ENCODE data around the gene ANAPC5.
"Not testable (repeated sequence)": the region's sequence is repeated elsewhere in the genome, so short reads cannot be mapped to it uniquely, and the experiment has no call there.

Gene ANAPC5

DNA sequence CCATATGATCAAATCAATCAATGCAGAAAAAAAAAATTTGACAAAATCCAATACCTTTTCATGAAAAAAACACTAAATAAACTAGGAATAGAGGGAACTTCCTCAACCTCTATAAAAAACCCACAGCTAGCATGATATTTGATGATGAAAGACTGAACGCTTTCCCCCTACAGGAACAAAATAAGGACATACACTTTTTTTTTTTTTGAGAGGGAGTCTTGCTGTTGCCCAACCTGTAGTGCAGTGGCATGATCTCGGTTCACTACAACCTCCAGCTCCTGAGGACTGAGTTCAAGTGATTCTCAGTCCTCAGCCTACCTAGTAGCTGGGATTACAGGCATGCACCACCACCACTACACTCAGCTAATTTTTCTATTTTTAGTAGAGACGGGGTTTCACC, 37.8 kb downstream of the ANAPC5 start:
- no peak for DNase-seq (ENCODE audit: low read depth)

DNA sequence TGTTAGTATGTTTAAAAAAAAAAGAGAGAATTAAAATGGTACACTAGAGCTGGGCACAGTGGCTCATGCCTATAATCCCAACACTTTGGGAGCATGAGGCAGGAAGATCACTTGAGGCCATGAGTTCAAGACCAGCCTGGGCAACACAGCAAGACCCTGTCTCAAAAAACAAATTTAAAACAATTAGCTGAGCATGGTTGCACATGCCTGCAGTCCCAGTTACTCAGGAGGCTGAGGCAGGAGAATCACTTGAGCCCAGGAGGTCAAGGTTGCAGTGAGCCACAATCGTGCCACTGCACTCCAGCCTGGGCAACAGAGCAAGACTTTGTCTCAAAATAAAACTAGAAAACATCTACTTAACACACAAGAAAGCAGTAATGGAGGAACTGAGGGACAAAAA, 42.0 kb downstream of the ANAPC5 start:
- DNase-seq (ENCODE audit: low read depth): not testable (repeated sequence)

DNA sequence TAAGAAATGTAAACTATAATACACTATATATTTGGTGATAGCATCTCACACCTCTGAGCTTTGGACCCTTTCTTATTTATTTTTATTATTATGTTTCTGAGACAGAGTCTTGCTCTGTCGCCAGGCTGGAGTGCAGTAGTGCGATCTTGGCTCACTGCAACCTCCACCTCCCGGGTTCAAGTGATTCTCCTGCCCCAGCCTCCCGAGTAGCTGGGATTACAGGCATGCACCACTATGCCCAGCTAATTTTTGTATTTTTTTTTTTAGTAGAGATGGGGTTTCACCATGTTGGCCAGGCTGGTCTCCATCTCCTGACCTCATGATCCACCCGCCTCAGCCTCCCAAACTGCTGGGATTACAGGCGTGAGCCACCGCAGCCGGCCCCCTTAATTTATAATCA, 44.8 kb downstream of the ANAPC5 start:
- not testable (repeated sequence) for DNase-seq (ENCODE audit: low read depth)

DNA sequence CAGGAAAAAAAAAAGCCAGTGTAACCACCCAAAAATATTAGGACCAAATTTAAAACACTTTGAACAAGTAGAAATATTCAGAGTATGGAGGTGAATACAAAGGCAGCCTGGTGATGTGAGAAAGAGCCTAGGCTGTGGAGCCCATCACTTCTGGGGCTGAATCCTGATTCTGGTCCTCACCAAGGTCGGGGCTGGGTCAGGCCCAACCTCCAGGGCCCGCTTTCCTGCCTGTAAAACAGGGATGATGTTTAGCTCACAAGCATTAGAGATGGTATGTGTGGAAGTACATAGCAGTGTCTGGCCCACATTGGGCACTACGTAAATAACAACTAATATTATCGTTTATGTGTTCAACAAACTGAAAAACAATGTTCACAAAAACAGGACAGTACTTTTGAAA, 47.9 kb downstream of the ANAPC5 start:
- no peak for DNase-seq (ENCODE audit: low read depth)

DNA sequence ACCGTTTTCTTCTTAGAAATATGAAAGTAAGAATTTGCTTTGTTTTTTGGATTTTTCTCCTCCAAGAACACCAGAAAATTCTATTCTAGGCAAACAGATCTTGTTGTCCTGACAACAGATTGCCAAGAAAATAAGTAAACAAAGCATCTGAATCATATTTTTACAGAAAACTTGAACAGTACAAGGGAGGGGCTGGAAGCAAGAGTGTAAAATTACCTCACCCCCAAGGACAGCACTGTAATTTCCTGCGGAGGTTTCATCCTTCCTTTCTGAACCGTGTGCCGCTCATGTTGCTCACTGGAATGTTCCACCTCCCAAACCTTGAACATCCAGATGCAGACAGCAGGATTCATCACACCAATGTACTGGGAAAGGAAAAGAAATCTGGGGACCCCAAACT, 50.3 kb downstream of the ANAPC5 start:
- DNase-seq (ENCODE audit: low read depth): peak; percentile 13

DNA sequence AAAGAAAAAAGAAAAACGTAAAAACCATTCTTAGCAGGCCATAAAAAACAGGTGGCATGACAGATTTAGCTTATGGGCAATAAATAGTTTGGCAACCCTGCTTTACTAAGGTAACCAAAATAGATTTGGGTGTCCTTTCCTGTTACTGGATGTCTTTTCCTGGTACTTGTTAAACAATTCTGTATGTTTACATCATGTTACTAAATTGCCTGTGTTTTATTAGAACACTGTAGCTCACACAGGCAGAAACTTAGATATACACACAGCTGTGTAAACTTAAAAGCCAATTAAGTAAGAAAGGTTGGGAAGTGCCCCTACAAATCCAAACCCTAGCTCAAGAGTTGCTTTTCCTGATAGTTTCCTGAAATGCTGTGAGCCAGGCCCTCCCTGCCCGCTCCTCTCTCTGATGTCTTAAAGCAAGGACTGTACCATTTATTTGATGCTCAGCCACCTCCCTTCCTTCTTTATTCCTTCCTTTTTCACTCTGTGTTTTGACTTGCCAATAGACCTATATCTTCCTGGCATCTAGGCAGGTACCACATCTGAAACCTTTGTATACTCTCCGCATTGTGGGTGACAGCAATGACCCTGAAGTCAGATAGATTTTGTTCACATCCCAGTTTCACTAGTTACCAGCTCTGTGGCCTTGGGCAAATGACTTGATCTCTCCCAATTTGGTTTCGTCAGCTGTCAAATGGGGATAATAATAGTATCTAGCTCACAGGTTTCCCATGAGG, 52.0 kb downstream of the ANAPC5 start:
- DNase-seq (ENCODE audit: low read depth): no peak

DNA sequence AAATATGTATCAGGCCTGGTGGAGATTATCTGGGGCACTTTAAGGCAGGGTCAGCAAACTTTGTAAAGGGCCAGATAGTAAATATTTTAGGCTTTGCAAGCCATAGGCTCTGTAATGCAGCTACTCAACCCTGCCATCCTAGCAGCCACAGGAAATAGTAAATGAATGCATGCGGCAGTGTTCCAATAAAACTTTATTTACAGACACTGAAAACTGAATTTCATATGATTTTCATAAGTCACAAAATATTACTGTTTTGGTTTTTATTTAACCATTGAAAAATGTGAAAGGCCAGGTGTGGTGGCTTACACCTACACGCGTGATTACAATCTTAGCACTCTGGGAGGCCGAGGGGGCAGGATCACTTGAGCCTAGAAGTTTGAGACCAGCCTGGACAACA, 52.5 kb downstream of the ANAPC5 start:
- no peak for DNase-seq (ENCODE audit: low read depth)

DNA sequence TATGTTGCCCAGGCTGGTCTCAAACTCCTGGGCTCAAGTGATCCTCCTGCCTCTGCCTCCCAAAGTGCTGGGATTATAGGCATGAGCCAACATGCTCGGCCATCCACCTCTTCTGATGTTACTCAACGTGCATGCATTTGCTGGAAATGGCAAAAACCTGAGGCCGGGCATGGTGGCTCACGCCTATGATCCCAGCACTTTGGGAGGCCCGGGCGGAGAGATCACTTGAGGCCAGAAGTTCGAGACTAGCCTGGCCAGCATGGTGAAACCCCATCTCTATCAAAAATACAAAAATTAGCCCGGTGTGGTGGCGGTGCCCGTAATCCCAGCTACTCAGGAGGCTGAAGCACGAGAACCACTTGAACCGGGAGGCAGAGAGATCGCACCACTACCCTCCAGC, 53.8 kb downstream of the ANAPC5 start:
- not testable (repeated sequence) for DNase-seq (ENCODE audit: low read depth)

DNA sequence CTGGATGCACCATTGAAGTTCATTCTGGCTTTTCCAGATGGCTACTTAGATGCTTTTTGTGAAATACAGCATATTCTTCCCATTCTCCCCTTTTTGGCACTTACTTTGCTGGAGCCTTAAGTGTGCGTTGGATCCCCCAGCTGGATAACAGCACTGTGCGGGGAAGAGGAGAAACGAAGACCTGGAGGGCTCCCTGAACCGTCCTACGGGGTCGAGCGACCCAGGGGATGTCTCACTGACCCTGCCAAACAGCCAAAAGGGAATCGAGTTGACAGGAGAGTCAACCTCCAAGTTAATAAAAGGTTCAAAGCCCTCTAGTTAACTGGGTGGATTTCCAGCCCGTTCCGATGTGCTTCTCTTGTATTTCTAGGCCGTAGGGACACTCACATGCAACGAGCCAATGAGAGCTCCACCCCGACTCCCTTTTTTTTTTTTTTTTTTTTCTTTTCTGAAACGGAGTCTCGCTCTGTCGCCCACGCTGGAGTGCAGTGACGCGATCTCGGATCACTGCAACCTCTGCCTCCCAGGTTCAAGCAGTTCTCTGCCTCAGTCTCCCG, 54.7 kb downstream of the ANAPC5 start:
- DNase-seq (ENCODE audit: low read depth): peak; percentile 66

DNA sequence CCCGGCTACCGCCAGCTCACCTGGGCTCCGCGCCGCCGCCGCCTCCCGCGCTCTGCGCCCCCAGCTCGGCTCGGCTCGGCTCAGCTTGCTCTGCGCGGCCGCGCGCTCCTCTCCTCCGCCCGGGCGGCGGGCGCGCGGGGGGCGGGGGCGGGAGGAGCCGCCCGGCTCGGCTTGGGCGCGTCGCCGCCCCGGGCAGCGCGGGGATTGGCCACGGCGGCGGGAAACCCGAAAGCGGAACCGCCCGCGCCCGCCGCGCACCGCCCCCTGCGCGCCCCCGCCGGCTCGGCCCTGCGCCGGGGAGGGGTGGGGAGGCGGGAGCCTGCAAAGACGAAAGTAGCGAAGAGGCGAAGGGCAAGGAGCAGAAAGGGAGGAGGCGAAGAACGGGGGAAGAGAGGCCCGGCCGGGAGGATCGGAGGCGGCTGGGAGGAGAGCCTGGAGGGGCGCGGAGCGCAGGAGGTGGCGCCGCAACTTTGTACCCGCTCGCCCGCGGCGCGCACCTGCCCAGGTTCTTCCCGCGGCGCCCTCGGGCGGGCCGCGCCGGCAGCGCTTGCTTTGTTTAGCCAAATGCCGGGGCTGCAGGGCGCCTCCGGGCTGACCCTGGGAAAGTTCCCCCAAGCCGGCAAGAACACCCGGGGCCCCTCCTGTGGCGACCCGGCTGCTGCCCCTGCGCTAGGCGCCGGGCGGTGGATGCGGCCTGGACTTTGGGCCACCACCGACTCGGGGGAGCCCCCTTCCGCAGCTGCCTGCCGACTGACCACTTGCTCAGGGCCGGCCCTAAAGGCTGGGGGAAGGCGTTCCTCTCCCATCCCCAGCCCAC, 55.4 kb downstream of the ANAPC5 start, which contains the start of gene CAMKK2:
TSS of gene CAMKK2 (minus strand) at position 92 of the 817 bp plus-strand sequence. CDS start 22,183 bp downstream, outside the sequence.
- DNase-seq (ENCODE audit: low read depth): peak; percentile 86

DNA sequence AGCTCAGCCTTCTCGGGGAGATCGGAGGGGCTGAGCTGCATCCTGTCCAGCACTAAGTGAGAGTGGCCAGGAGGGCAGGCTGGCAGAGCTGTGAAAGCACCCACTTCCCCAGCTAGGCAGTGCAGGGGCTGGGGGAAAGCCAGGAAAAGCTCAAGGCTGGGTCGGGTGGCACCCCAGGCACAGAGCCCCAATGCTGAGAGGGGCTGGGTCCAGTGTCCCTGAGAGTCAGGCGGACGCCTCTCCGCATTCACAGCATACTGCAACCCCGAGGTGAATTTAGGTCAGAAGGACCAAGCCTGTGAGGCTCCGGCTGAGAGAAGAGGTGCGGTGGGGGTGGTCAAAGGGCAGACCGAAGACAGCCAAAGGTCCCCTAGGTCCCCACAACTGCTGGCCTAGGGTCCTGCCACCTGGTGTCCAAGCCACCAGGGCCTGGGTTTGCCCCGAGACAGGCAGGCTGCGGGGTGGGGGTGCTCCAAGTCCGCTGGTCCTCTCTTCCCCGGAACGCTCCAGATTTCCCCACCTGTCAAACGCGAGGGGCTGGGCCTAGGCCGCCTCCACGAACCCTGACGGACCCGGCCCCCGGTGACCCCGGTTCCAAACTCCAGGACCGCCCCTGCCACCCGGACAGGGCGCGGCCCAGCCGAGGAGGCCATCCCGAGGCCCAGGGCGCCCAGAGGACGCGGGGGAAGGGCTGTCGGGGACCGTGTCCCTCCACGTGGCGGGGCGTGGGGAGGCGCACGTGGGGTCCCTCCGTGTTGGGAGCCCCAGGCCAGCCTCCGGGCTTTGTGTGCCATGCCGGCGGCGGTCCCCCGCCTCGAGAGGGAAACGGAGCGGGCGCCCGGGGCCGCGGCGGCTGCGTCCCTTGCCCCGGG, 56.2 kb downstream of the ANAPC5 start:
- peak; percentile 42 for DNase-seq (ENCODE audit: low read depth)

DNA sequence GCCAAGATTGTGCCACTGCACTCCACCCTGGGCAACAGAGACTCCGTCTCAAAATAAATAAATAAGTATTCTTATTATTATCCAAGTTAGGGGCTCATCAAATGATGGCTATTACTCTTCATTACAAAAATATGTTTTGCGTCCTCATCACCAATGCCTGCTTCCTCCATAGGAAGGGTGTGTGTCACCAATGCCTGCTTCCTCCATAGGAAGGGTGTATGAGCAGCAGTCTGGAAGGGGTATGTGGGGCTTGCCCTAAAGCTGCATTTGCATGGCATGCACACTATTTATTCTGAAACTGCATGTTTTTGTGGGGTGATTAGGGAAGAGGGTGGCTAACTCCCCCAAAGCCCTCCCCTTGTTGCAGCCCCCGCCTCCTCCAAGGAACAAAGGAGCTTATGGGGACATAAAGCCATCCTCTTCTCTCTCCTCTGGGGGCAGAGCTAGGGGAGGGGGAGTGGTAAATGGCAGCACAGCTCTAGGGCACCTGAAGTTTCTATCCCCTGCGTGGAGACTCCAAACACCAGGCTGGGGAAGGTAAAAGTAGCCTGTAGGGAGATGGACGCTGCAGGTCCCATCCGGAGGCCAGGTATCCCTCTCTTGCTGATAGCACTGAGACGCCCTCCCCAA, 57.0 kb downstream of the ANAPC5 start:
- peak; percentile 7 for DNase-seq (ENCODE audit: low read depth)

DNA sequence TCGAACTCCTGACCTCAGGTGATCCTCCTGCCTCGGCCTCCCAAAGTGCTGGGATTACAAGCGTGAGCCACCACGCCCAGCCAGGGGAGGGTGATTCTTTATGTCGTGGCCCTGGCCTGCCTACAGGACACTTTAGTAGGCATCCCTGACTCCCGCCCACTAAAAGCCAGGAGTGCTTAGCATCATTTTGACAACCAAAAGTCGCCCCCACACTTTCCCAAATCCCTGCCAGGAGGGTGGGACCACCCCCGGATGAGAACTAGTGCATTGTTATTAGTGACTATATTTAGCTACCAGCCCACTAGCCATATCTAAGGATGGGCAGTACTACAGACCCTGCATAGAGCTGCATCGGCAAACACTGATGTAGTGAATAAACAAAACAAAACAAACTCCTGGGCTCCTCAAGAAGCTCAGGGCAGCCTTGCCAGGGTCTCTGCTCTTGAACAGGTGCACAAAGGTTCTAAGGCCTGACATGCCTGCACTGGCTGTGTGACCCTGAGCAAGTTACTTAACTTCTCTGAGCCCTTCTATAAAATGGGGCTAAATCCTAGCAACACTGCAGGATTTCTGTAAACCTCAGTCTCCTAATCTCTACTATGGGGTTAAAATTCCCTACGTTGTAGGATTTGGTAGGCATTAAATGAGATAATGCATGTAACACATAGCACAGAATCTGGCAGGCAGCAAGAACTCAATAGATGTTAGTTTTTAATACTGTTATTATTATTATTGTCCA, 57.9 kb downstream of the ANAPC5 start:
- DNase-seq (ENCODE audit: low read depth): no peak

DNA sequence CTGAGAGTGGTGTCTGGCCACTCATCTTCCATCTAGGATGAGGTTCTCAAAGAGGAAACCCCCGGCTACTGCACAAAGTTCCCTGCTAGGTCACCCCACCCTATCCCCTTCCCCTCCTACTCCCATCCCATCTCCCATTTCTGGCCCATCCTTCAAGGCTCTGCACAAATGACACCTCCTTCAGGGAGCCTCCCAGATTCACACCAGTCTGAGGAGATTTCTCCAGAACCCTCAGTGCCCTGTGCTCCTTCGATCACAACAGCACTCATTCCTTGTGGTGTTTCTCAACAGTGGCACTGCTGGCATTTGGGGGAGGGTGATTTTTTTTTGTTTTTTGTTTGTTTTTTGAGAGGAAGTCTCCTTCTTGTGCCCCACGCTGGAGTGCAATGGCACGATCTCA, 58.6 kb downstream of the ANAPC5 start:
- DNase-seq (ENCODE audit: low read depth): no peak

DNA sequence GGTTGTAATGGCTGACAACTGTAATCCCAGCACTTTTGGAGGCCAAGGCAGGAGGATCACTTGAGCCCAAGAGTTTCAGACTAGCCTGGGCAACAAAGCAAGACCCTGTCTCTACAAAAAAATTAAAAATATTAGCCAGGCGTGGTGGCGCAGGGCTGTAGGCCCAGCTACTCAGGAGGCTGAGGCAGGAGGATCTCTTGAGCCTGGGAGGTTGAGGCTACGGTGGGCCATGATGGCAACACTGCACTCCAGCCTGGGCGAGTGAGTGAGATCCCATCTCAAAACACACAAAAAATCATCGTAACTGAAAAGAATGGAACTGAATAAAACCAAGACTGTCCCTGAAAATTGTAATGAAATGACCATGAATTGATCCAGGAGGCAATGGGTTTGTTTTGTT, 61.8 kb downstream of the ANAPC5 start:
- DNase-seq (ENCODE audit: low read depth): no peak

DNA sequence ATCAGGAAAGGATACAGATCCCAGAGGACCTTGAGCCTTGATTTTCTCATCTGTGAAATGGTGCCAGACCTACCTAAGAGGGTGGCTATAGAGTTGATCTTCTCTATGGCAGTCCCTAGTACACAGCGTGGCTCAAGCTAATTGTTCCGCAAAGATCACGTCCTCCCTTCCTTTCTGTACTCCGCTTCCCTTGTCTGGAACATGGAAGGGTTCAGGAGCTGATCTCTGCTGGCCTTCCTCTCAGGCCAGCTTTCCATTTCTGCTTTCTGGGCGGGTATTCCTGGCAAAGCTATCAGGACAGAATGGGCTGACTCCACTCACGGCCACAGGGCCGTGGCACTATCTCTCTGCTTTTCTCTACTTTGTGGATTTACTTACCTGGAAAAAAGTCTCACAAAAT, 62.2 kb downstream of the ANAPC5 start:
- DNase-seq (ENCODE audit: low read depth): no peak

DNA sequence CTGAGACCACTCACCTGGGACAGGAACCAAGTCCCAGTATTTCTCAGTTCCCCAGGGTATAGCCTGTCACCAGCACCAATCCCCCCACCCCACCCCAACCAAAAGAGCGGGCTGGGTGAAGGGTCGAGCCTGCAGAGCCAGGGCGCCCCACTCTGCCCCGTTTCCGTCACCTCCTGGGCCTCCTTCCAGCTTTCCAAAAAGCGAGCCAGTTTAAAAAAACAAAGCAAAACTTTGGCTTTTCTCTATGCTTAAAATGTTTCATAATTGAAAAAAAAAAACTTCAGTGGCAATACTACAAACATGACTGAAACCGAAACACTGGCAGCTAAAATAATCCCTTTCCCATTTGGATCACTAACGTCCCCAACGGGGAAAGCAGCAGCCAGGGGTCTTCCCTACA, 63.2 kb downstream of the ANAPC5 start:
- DNase-seq (ENCODE audit: low read depth): no peak

DNA sequence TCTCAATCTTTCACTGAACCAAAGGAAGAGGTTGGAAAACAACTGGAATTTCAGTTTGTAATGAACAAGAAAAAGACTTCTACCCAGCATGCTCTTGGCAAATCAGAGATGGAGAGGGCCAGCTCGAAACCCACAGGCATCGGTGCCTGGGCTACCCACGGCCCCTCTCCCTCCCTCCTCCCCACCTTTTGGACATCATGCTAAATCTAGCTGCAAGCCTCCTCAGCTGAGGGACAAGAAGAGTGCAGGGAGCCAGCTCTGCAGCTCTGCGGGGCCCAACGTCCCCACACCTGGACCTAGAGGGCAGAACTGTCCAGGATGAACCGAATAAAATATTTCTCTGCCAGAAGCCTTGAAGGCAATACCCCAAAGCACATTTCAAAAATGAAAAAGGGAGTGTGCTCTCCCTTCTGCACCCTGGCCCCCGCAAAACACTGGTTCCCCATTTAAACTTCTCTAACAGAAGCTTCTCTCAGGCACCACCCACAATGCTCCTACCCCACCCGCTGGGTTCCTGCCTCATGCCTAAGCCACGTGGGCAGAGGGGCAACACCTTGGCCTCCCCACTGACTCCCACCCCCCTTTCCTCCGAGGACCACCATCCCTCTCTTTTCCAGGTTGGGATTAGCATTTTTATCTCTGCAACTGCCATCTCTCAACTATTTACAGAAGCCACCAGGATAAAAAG, 63.9 kb downstream of the ANAPC5 start:
- DNase-seq (ENCODE audit: low read depth): no peak

DNA sequence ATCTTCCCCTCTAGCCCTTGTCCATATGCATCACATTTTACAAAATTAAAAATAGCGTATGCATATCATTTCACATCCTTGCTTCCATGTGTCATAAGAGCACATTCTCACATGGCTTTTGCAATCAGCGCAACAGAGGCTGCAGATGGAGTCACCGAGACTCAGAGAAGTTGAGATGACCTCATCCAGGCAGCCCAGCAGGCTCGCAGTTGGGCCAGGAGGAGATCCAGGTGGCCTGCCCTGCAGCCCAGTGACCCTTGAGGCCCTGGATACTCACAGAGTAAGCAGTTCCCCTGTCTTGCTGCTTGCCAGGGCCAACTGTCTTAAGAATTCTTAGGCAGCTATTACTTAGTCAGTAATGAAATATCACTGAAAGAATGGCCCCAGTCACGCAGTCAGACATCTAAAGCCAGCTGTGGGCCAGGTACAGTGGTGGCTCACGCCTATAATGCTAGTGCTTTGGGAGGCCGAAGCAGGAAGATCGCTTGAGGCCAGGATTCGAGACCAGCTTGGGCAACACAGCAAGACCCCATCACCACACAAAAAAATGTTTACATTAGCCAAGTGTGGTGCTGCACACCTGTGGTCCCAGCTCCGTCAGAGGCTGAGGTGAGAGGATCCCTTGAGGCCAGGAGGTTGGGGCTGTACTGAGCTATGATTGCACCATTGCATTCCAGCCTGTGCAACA, 64.8 kb downstream of the ANAPC5 start:
- peak; percentile 55 for DNase-seq (ENCODE audit: low read depth)

DNA sequence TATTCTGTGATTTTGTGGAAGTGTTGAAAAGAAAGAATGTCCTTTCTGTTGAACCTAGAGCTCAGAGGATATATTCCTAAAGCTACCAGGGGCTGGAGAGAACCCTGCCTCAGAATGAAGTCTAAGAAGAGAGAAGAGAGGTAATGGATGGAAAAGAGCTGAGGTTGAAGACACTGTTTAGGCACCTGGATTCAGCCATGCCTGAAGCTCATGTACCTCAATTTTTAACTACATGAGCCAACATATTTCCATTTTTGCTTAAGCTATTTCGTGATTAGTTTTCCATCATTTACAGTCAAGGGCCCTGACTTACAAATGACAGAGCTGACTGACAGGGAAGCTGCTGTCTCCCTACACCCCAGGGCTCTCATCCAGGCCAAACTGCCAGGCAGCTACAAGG, 66.4 kb downstream of the ANAPC5 start:
- DNase-seq (ENCODE audit: low read depth): no peak

All from ELR (cell line).